Measurements from ENCODE around the gene ENO1. TPM values are rescaled to one million over a fixed set of nuclear protein-coding genes. Genes with fewer than 3 reads are reported as not detected.

ENO1 gene
- total and polyA plus RNA-seq, 2 donors (not counting 3 experiments of a cell fraction or from before 2014, with no cell fraction given), result 1,111 to 1,593 TPM

- ChIA-PET CTCF (interaction anchor here (0.9 to 2.3 kb wide), 7 partner anchors 11 to 406 kb away, joined by 3 to 33 read pairs (median 5); no protein-coding TSS in a partner anchor), POLR2A (interaction anchor here (1.2 kb wide), 1 partner anchor 34 kb away, joined by 7 read pairs; no protein-coding TSS in a partner anchor)
- peaks cover 48% of the 10 kb centered on the region for H3K79me2 ChIP-seq (ENCODE audit: control insufficient read depth, insufficient read depth, low read length)
- no peak overlapping the region for H3K4me3 ChIP-seq (replicated peaks in 1 of 3; ENCODE audit: insufficient read depth in 1 of 3, low read depth in 1 of 3, low read length in 3 of 3)
- peak overlapping the region; percentile 80 for H3K4me2 ChIP-seq (ENCODE audit: insufficient read depth, low read length)
- DNase-seq (ENCODE audit: low read depth, low spot score) (peak; percentile 55), FAIRE-seq (no peak)
- no peak overlapping the region for H3K27ac ChIP-seq (ENCODE audit: insufficient read depth, low read depth, low read length)
- H3K9me3 ChIP-seq (replicated peaks; ENCODE audit: control insufficient read depth, insufficient read depth, low read length), result no peaks in the 10 kb centered on the region
- H3K27me3 ChIP-seq (ENCODE audit: control insufficient read depth in 2 of 2, insufficient read depth in 2 of 2, low read length in 2 of 2), result no peaks in the 10 kb centered on the region
- no peaks in the 10 kb centered on the region for H3K9me1 ChIP-seq (replicated peaks; ENCODE audit: control insufficient read depth, extremely low read depth, insufficient read depth, low read length)
- intact Hi-C loops (cut with micrococcal nuclease), result loop anchor here (1.0 to 5.0 kb wide), 2 partner anchors 33 to 153 kb away; no protein-coding TSS in a partner anchor
- H3K9ac ChIP-seq (replicated peaks; ENCODE audit: extremely low read depth, insufficient read depth, low read length), result no peak overlapping the region
- no peaks in the 10 kb centered on the region for H3K36me3 ChIP-seq (ENCODE audit: control insufficient read depth in 2 of 2, extremely low read depth in 1 of 2, insufficient read depth in 2 of 2, low read length in 2 of 2)
- H4K20me1 ChIP-seq (replicated peaks; ENCODE audit: control insufficient read depth, extremely low read depth, insufficient read depth, low read length), result no peaks in the 10 kb centered on the region
- no TSS peak for BruUV-seq (replicated peaks)
- dilution Hi-C loops (cut with MboI; ENCODE audit: extremely low pct_ligation_motif_present, low sequenced_read_pairs), result no loop called here
- H2AFZ ChIP-seq (ENCODE audit: low read depth, low read length), result no peak overlapping the region
- TF ChIP-seq POLR2A (IDR thresholded peaks at IDR 0.05; ENCODE audit: low read depth, low read length) (no peak), EZH2 (IDR thresholded peaks at IDR 0.05; ENCODE audit: borderline replicate concordance, low read depth, low read length, severe bottlenecking) (no peak), MAX (IDR thresholded peaks at IDR 0.05; ENCODE audit: insufficient read depth, insufficient read length) (no peak), MYC (IDR thresholded peaks at IDR 0.05; ENCODE audit: low read depth, low read length) (no peak), JUN (IDR thresholded peaks at IDR 0.05; ENCODE audit: borderline replicate concordance, insufficient read depth, insufficient read length, low read depth) (no peak), FOS (IDR thresholded peaks at IDR 0.05; ENCODE audit: borderline replicate concordance, insufficient read depth, low read length) (no peak)
- H3K4me1 ChIP-seq (ENCODE audit: control insufficient read depth, extremely low read depth, insufficient read depth, low read length), result peaks cover 49% of the 10 kb centered on the region
Measured at GRCh38 chr1:8814865-8815264, 63.6 kb downstream of the ENO1 start.

DNA sequence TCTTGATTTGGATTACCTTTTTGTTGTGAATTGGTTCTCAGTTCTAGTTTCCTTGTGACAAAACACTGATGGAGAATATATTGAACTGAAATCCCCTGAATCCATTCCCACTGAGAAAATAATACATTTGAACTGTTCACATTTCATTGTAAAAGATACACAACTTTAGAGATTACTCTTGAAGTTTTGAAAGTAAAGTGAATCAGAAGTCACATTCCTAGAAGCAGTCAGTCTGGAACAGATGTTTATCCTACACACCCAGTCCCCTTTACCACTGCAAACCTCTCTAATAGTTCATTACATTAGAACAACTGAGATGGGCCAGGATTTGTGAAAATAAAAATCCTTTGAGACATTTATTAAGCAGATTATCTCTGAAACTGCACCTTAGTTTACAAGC lies 64.5 kb downstream of the ENO1 start:
- peaks cover 49% of the 10 kb centered on the region for H3K4me1 ChIP-seq (ENCODE audit: control insufficient read depth, extremely low read depth, insufficient read depth, low read length)
- H2AFZ ChIP-seq (ENCODE audit: low read depth, low read length), result no peak overlapping the region
- no peak for DNase-seq (ENCODE audit: low read depth, low spot score)
- intact Hi-C loops (cut with micrococcal nuclease), result no loop called here
- TF ChIP-seq GATA2 (IDR thresholded peaks at IDR 0.05; ENCODE audit: insufficient read depth, insufficient read length, low read depth, low read length) (no peak), JUN (IDR thresholded peaks at IDR 0.05; ENCODE audit: borderline replicate concordance, insufficient read depth, insufficient read length, low read depth) (no peak)
- no peak overlapping the region for H3K27ac ChIP-seq (ENCODE audit: insufficient read depth, low read depth, low read length)
- CTCF ChIA-PET, result interaction anchor here (1.0 to 1.4 kb wide), 2 partner anchors 23 to 51 kb away, joined by 3 to 5 read pairs; no protein-coding TSS in a partner anchor
- H3K4me2 ChIP-seq (ENCODE audit: insufficient read depth, low read length), result peak overlapping the region; percentile 8
- no peak for FAIRE-seq
- no peaks in the 10 kb centered on the region for H4K20me1 ChIP-seq (replicated peaks; ENCODE audit: control insufficient read depth, extremely low read depth, insufficient read depth, low read length)
- H3K27me3 ChIP-seq (ENCODE audit: control insufficient read depth in 2 of 2, insufficient read depth in 2 of 2, low read length in 2 of 2), result no peaks in the 10 kb centered on the region
- no peaks in the 10 kb centered on the region for H3K9me1 ChIP-seq (replicated peaks; ENCODE audit: control insufficient read depth, extremely low read depth, insufficient read depth, low read length)
- no TSS peak for BruUV-seq (replicated peaks)
- peaks cover 49% of the 10 kb centered on the region for H3K79me2 ChIP-seq (ENCODE audit: control insufficient read depth, insufficient read depth, low read length)
- no peak overlapping the region for H3K4me3 ChIP-seq (replicated peaks in 1 of 3; ENCODE audit: insufficient read depth in 1 of 3, low read depth in 1 of 3, low read length in 3 of 3)
- no peaks in the 10 kb centered on the region for H3K36me3 ChIP-seq (ENCODE audit: control insufficient read depth in 2 of 2, extremely low read depth in 1 of 2, insufficient read depth in 2 of 2, low read length in 2 of 2)
- dilution Hi-C loops (cut with MboI; ENCODE audit: extremely low pct_ligation_motif_present, low sequenced_read_pairs), result no loop called here
- no peaks in the 10 kb centered on the region for H3K9me3 ChIP-seq (replicated peaks; ENCODE audit: control insufficient read depth, insufficient read depth, low read length)
- H3K9ac ChIP-seq (replicated peaks; ENCODE audit: extremely low read depth, insufficient read depth, low read length), result no peak overlapping the region
- POLR2A ChIA-PET, result interaction anchor here (0.7 kb wide), 1 partner anchor 128 kb away, joined by 3 read pairs; no protein-coding TSS in a partner anchor

All from endothelial cell of umbilical vein (primary cell).